Measurements from ENCODE around the gene COMMD3.

The COMMD3 gene

DNA sequence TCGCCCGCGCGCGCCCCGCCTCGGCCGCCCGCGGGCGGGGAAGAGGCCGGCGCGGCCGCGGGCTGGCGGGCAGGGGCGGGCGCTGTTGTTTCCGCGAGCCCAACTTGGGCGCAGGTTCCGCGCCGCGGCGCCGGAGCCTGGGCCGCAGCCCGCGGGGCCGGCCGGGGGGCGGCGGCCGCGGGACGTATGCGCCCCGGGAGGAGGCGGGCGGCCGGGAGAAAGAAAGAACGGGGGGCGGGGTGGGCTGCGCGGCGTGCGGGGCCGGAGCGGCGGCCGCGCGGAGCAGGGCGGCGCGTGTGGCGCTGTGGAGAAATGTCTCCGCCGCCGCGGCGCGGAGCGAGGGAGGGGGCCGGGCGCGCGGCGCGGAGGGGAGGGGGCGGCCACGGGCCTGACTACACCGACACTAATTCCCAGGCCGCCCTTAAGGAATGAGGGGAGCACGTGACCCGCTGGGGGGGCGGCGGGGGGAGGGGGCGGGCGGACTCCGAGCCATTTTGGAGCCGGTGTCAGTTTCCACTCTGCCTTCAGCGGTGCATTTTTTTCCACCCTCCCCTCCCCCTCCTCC, 4.5 kb downstream of the COMMD3 start, which contains the start of gene BMI1:
Gene BMI1 (plus strand): TSS at position 509 of the 565 bp plus-strand sequence. CDS start 5,351 bp downstream, outside the sequence.
- TF ChIP-seq, protein P1, sequence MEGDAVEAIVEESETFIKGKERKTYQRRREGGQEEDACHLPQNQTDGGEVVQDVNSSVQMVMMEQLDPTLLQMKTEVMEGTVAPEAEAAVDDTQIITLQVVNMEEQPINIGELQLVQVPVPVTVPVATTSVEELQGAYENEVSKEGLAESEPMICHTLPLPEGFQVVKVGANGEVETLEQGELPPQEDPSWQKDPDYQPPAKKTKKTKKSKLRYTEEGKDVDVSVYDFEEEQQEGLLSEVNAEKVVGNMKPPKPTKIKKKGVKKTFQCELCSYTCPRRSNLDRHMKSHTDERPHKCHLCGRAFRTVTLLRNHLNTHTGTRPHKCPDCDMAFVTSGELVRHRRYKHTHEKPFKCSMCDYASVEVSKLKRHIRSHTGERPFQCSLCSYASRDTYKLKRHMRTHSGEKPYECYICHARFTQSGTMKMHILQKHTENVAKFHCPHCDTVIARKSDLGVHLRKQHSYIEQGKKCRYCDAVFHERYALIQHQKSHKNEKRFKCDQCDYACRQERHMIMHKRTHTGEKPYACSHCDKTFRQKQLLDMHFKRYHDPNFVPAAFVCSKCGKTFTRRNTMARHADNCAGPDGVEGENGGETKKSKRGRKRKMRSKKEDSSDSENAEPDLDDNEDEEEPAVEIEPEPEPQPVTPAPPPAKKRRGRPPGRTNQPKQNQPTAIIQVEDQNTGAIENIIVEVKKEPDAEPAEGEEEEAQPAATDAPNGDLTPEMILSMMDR (IDR thresholded peaks at IDR 0.05; ENCODE audit: low read depth, low read length) = no peak
- no peak for DNase-seq (ENCODE audit: extremely low read depth, low read depth)

DNA sequence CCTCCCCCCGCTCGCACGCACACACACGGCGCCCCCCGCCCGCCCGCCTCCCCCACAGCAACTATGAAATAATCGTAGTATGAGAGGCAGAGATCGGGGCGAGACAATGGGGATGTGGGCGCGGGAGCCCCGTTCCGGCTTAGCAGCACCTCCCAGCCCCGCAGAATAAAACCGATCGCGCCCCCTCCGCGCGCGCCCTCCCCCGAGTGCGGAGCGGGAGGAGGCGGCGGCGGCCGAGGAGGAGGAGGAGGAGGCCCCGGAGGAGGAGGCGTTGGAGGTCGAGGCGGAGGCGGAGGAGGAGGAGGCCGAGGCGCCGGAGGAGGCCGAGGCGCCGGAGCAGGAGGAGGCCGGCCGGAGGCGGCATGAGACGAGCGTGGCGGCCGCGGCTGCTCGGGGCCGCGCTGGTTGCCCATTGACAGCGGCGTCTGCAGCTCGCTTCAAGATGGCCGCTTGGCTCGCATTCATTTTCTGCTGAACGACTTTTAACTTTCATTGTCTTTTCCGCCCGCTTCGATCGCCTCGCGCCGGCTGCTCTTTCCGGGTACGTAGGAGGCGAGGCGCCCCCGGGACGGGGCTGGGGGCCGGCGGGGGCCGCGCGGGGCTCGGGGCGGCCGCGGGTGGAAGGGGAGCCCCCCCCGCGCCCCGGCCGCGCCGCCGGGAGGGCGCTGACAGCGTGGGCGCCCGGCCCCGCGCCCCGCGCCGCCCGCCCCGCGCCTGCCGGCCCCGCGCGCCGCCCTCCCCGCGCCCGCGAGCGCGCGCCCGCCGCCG, 5.2 kb downstream of the COMMD3 start:
- DNase-seq (ENCODE audit: extremely low read depth, low read depth) = no peak
- TF ChIP-seq, protein P1 (IDR thresholded peaks at IDR 0.05; ENCODE audit: low read depth, low read length) = no peak

DNA sequence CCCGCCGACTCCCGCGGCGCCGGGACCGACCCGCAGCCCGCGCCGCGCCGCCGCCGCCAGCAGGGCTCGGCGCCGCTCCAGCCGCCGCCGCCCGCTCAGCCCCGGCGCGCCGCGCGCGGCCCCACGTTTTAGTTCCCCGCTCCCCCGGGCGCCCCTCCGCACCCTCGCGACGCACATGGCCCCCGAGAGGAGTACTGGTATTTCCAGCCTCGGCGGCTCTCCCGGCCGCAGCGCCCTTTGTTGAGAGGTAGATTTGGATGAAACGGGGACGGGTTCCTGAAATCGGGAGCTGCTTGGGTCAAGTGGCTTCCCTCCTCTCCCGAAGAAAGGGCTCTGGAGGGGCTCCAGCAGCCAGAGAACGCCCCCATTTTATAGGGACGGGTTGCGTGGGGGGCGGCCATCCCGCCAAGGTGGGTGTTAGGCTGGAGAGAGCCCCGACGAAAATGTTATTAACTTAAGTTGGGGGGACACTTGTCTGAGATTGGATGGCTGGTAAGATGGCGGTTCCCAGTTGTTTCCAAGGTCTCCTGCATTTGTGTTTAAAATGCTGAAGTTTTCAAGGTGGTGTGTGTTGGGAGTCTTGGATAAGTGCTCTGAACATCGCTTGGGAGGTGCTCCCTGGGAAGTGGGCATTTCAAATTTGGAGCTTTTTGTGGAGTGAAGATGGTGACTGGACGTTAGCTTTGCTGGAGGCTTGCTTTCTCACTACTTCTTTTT, 5.9 kb downstream of the COMMD3 start:
- TF ChIP-seq, protein P1 (IDR thresholded peaks at IDR 0.05; ENCODE audit: low read depth, low read length) = no peak
- no peak for DNase-seq (ENCODE audit: extremely low read depth, low read depth)

GRCh38 chr10:22322641-22323160, 6.5 kb downstream of the COMMD3 start:
- TF ChIP-seq, protein P1 (IDR thresholded peaks at IDR 0.05; ENCODE audit: low read depth, low read length) = no peak
- no peak for DNase-seq (ENCODE audit: extremely low read depth, low read depth)

DNA sequence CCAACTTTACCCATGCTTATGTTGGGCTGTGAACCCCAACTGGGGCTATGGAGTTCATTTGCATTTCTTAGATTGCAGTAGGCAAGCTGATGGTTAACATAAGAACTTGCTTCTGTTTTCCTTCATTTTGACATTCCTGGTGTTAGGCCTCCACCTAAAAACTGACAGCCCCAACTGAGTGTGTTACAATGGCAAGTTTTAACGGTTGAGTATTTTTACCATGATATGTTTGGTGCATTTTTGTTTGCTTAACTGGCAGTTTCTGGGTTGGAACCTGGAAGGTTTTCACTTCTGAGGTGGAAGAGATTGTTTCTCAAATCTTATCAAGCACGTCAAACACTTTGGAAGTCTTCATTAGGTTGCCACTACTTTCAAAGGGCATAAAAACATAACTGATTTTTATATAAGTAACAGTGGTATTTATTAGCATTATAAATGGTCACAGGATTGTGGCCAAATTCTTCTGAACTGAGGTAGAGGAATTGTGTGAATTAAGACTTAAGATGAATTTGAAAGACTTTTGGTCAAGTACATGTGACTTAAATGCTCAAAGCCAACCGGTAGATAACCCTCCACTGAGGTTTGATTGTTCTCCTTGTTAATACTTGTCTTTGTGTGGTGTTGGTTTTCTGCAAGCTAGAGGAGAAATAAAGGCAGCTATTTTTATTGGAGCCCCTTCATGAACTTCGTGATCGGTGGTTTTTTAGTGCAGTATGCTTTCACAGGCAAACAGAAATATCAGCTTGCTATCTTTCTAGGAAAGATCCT, 7.5 kb downstream of the COMMD3 start:
- TF ChIP-seq, protein P1 (IDR thresholded peaks at IDR 0.05; ENCODE audit: low read depth, low read length) = no peak

GRCh38 chr10:22324413-22324812, 8.2 kb downstream of the COMMD3 start:
- TF ChIP-seq, protein P1 (IDR thresholded peaks at IDR 0.05; ENCODE audit: low read depth, low read length) = no peak
- no peak for DNase-seq (ENCODE audit: extremely low read depth, low read depth)

More for the DNA sequence above, 7.5 kb downstream of the COMMD3 start:
- no peak for DNase-seq (ENCODE audit: extremely low read depth, low read depth)

Measured in AG09319 (cell line).